ENCODE results near the gene PI4K2B.
A peak's percentile ranks its signal among the peaks of the same experiment; 100 is the strongest.
"Not testable (repeated sequence)": the region's sequence is repeated elsewhere in the genome, so short reads cannot be mapped to it uniquely, and the experiment has no call there.

Gene PI4K2B

GRCh38 chr4:25233737-25234389, at the start of gene PI4K2B:
Gene PI4K2B (plus strand): TSS chr4:25234033. CDS start chr4:25234164, 131 bp downstream.
- peak; percentile 94 to 96 for DNase-seq

DNA sequence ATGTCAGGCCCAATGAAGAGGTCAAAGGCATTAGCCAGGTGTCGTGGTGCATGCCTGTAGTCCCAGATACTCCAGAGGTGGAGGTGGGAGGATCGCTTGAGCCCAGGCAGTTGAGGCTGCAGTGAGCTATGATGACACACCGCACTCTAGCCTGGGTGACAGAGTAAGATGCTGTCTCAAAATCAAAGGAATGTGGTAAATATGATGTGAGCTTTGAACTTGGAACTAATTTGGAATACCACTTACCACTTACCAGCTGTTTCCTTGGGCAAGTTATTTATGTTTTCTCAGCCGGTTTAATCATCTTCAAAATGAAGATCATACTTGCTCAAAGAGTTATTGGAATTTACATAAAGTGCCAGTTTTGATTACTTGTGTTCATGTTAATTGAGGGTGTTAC, 49.8 kb upstream of the PI4K2B start:
- TF ChIP-seq GATA1 (IDR thresholded peaks at IDR 0.05; ENCODE audit: low read depth, low read length) (no peak), POLR2A (IDR thresholded peaks at IDR 0.05; ENCODE audit: low read length) (no peak)
- DNase-seq = no peak

More at GRCh38 chr4:25233737-25234389, at the start of gene PI4K2B:
- peak; percentile 84 for TF ChIP-seq POLR2A (IDR thresholded peaks at IDR 0.05; ENCODE audit: low read length)
- no peak for TF ChIP-seq GATA1 (IDR thresholded peaks at IDR 0.05; ENCODE audit: low read depth, low read length)

GRCh38 chr4:25190407-25190806, 43.4 kb upstream of the PI4K2B start:
- TF ChIP-seq POLR2A (IDR thresholded peaks at IDR 0.05; ENCODE audit: low read length) (no peak), GATA1 (IDR thresholded peaks at IDR 0.05; ENCODE audit: low read depth, low read length) (no peak)
- peak; percentile 5 to 17 for DNase-seq

- no peak for TF ChIP-seq POLR2A (IDR thresholded peaks at IDR 0.05; ENCODE audit: low read length)
- TF ChIP-seq GATA1 (IDR thresholded peaks at IDR 0.05; ENCODE audit: low read depth, low read length) = no peak
Observed at GRCh38 chr4:25198713-25199112, 35.1 kb upstream of the PI4K2B start.

GRCh38 chr4:25207997-25208396, 25.8 kb upstream of the PI4K2B start:
- TF ChIP-seq GATA1 (IDR thresholded peaks at IDR 0.05; ENCODE audit: low read depth, low read length) (no peak), POLR2A (IDR thresholded peaks at IDR 0.05; ENCODE audit: low read length) (no peak)
- DNase-seq = no peak

More at GRCh38 chr4:25198713-25199112, 35.1 kb upstream of the PI4K2B start:
- DNase-seq = no peak

DNA sequence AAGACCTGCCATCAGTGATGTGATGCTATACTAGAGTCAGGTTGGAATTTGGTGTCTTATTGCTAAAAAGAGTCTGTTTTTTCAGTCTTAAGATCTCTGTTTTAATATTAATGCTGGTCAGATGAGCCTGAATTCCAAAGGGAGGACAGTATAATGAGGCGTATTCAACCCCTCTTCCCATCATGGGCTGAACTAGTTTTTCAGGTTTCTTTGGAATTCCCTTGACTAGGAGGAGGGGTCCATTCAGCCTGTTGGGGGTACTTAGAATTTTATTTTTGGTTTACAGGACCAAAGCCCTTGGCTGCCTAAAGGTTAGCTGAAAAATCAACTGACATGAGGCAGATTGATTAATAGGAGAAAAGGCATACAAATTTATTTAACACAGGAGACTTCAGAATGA, 24.1 kb upstream of the PI4K2B start:
- no peak for DNase-seq
- TF ChIP-seq GATA1 (IDR thresholded peaks at IDR 0.05; ENCODE audit: low read depth, low read length) (no peak), POLR2A (IDR thresholded peaks at IDR 0.05; ENCODE audit: low read length) (no peak)

- TF ChIP-seq GATA1 (IDR thresholded peaks at IDR 0.05; ENCODE audit: low read depth, low read length) (no peak), POLR2A (IDR thresholded peaks at IDR 0.05; ENCODE audit: low read length) (no peak)
- no peak for DNase-seq
Observed at GRCh38 chr4:25211721-25212120, 22.1 kb upstream of the PI4K2B start.

DNA sequence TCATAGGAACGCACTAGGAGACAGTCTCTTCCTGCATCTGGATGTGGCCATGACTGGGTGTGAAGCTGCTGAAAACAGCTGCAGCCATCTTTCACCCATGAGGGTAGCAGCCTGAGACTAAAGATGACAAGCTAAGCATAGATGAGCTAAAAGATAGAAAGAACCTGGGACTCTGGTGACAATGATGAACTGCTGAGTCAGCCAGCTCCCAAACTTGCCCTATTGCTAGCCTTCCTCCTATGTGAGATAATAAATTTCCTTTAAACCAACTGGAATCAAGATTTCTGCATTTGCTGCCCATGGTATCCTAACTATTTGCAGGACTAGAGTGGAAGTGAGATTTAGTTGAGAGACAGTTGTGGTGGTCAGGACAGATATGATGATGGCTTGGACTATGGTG, 21.0 kb upstream of the PI4K2B start:
- DNase-seq = no peak
- no peak for TF ChIP-seq GATA1 (IDR thresholded peaks at IDR 0.05; ENCODE audit: low read depth, low read length)

DNA sequence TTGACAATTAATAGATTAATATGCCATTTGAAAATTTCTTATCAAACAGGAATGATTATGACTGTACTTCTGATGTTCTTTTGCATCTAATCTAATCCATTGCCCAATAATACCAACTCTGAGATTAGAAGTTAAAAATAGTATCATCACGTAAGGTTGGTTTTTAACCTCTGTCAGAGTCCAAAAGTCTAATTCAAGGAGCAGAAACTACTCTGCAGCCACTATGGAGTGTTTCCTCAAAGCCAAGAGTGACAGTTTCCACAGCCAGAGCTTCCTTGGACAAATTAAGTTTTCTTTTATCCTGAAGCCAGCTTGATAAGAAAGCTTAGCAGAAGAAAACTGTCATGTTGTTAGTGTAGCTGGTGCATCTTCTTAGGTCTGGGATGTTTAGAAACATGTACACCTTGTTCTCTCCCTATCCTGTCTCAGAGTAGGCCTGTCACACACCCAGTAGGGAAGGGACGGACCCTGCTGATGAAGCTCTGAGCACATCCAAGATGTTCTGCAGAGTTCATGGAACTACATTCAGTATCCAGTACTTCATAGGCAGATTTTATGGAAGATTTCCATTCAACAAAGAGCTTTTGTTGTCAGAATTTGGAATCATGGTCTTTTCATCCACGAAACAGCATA, 20.4 kb upstream of the PI4K2B start:
- DNase-seq = no peak
- TF ChIP-seq POLR2A (IDR thresholded peaks at IDR 0.05; ENCODE audit: low read length) (no peak), GATA1 (IDR thresholded peaks at IDR 0.05; ENCODE audit: low read depth, low read length) (no peak)

- DNase-seq = not testable (repeated sequence)
Observed at GRCh38 chr4:25214750-25215149, 19.1 kb upstream of the PI4K2B start.

DNA sequence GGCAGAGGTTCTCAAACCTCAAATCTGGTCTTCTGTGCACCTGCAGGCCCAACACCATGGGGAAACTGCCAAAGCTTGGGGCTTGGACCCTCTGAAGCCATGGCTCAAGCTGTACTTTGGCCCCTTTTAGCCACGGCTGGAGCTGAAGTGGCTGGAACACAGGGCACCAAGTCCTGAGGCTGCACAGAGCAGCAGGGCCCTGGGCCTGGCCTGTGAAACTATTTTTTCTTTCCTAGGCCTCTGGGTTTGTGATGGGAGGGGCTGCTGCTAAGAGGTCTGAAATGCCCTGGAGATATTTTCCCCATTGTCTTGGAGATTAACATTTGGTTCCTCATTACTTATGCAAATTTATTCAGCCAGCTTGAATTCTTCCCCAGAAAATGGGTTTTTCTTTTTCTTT, 18.3 kb upstream of the PI4K2B start:
- DNase-seq = no peak
- TF ChIP-seq POLR2A (IDR thresholded peaks at IDR 0.05; ENCODE audit: low read length) (no peak), GATA1 (IDR thresholded peaks at IDR 0.05; ENCODE audit: low read depth, low read length) (no peak)

DNA sequence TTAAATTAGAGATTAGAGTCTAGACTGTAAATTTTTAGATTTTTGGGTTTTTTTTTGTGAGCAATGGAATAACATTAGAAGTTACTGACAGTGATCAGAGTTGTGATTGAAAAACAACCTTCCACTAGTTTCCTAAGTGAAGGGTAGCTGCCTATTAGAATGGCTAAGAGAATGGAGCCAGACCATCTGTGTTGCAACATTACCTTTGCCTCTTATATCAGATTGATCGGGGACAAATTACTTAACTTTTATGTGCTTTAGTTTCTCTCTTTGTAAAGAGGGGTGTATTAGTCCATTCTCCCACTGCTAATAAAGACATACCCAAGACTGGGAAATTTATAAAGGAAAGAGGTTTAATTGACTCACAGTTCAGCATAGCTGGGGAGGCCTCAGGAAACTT, 12.5 kb upstream of the PI4K2B start:
- TF ChIP-seq GATA1 (IDR thresholded peaks at IDR 0.05; ENCODE audit: low read depth, low read length) = no peak
- no peak for TF ChIP-seq POLR2A (IDR thresholded peaks at IDR 0.05; ENCODE audit: low read length)
- no peak for DNase-seq

GRCh38 chr4:25223802-25224375, 9.9 kb upstream of the PI4K2B start:
- DNase-seq = peak; percentile 74 to 77

GRCh38 chr4:25229804-25230203, 4.0 kb upstream of the PI4K2B start:
- no peak for DNase-seq
- TF ChIP-seq GATA1 (IDR thresholded peaks at IDR 0.05; ENCODE audit: low read depth, low read length) = no peak
- no peak for TF ChIP-seq POLR2A (IDR thresholded peaks at IDR 0.05; ENCODE audit: low read length)

More at GRCh38 chr4:25223802-25224375, 9.9 kb upstream of the PI4K2B start:
- no peak for TF ChIP-seq POLR2A (IDR thresholded peaks at IDR 0.05; ENCODE audit: low read length)
- TF ChIP-seq GATA1 (IDR thresholded peaks at IDR 0.05; ENCODE audit: low read depth, low read length) = no peak

GRCh38 chr4:25233194-25233593, 639 bp upstream of the PI4K2B start:
- no peak for DNase-seq
- TF ChIP-seq POLR2A (IDR thresholded peaks at IDR 0.05; ENCODE audit: low read length) (no peak), GATA1 (IDR thresholded peaks at IDR 0.05; ENCODE audit: low read depth, low read length) (no peak)

Measured in erythroblast (primary cell).